ENCODE data around the gene AHRR.
"Not testable (repeated sequence)": the region's sequence is repeated elsewhere in the genome, so short reads cannot be mapped to it uniquely, and the experiment has no call there.

DNA sequence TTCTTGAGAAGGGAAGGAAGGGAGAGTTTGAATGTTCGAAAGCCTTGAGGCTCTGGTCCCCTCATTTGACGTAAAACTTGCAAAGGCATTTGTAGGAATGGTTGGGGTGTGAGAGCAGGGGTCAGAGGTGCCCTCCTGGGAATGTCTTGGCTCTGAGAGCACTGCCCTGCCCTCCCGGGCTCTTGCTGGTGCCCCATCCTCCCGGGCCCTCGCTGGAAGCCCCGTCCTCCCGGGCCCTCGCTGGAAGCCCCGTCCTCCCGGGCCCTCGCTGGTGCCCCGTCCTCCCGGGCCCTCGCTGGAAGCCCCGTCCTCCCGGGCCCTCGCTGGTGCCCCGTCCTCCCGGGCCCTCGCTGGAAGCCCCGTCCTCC, 48.3 kb downstream of the AHRR start:
- TF ChIP-seq, protein P1, sequence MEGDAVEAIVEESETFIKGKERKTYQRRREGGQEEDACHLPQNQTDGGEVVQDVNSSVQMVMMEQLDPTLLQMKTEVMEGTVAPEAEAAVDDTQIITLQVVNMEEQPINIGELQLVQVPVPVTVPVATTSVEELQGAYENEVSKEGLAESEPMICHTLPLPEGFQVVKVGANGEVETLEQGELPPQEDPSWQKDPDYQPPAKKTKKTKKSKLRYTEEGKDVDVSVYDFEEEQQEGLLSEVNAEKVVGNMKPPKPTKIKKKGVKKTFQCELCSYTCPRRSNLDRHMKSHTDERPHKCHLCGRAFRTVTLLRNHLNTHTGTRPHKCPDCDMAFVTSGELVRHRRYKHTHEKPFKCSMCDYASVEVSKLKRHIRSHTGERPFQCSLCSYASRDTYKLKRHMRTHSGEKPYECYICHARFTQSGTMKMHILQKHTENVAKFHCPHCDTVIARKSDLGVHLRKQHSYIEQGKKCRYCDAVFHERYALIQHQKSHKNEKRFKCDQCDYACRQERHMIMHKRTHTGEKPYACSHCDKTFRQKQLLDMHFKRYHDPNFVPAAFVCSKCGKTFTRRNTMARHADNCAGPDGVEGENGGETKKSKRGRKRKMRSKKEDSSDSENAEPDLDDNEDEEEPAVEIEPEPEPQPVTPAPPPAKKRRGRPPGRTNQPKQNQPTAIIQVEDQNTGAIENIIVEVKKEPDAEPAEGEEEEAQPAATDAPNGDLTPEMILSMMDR (IDR thresholded peaks at IDR 0.05), result not testable (repeated sequence)
- not testable (repeated sequence) for TF ChIP-seq POLR2A, POLR2AphosphoS5 (IDR thresholded peaks at IDR 0.05)
